Colonic mucosa (tissue), 4 donors: Measurements from ENCODE around the gene C3orf20. TPM values are rescaled to one million over a fixed set of nuclear protein-coding genes. Genes with fewer than 3 reads are reported as not detected.

Source experiments
- DNase-seq: peaks from one replicate; pipeline ENCODE4 v3.0.0-alpha.2; 2020
- H3K27ac ChIP-seq: fragments of 200-600 bp; one replicate; pipeline ENCODE4 v1.8.0; 2021
- H3K27me3 ChIP-seq: fragments of 200-600 bp; one replicate; pipeline ENCODE4 v1.8.0; 2021
- H3K36me3 ChIP-seq: fragments of 200-600 bp; one replicate; pipeline ENCODE4 v1.8.0; 2021
- H3K4me1 ChIP-seq: fragments of 200-600 bp; one replicate; pipeline ENCODE4 v1.8.0; 2021; ENCODE audit warnings: mild to moderate bottlenecking
- H3K4me3 ChIP-seq: fragments of 200-600 bp; one replicate; pipeline ENCODE4 v1.8.0; 2021
- H3K9ac ChIP-seq, 2 donors: one replicate each; pipeline ENCODE4 v1.7.0; 2013; ENCODE audit warnings: control low read depth in 2 of 2, low read depth in 2 of 2, low read length in 2 of 2
- H3K9me3 ChIP-seq: fragments of 200-600 bp; one replicate; pipeline ENCODE4 v1.8.0; 2021
- intact Hi-C: fragments of 100-400 bp; cut with DNase I; formaldehyde crosslinking; loops from one replicate; pipeline ENCODE4 v1.14.1; 2022
- total RNA-seq, 2 donors: library from RNA; stranded (reverse); fragmentation: NEBNext Ultra II Directional in 1 of 2; extraction: Animal tissue kit (Norgen Biotek cat#: 25700) in 1 of 2; gene quantifications; one replicate each; pipeline ENCODE4 v1.2.1, GENCODE V29; 2021
- TF ChIP-seq, protein P1 (sequence below): fragments of 200-600 bp; IDR thresholded peaks from one replicate; pipeline ENCODE4 v1.8.0; 2022; ENCODE audit warnings: antibody characterized with exemption, mild to moderate bottlenecking
- donor health status: healthy.
- donor health status: DM: no; HTN: no; CAD: no.
- donor health status: DM: no; HTN: no; CAD: no.

Gene C3orf20
- total RNA-seq, 2 donors from 2014 or later = 0.08 TPM; not detected in 1

DNA sequence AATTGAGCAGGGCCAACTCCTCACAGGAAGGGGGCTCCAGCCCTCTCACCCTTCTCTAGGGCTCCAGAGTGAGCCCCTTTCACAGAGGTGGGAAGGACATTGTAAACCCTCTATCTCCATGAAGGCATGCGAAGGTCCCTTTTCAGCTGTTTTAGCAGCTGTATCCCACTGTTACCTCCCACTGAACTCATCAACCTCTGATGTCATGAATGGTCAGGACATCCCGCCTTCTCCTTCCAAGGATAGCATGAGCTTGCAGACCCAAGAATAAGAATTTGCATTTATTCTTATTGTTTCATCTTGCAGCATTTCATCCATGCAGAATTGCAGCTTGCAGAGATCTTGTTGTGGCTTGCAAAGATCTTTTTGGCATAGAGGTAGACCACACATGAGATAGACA, 119.5 kb downstream of the C3orf20 start:
- intact Hi-C loops = no loop called here
- H3K4me3 ChIP-seq = no peak overlapping the region
- H3K36me3 ChIP-seq = no peaks in the 10 kb centered on the region
- no peak overlapping the region for H3K27ac ChIP-seq
- no peak overlapping the region for H3K9ac ChIP-seq
- H3K27me3 ChIP-seq = no peaks in the 10 kb centered on the region
- no peaks in the 10 kb centered on the region for H3K9me3 ChIP-seq
- no peak for DNase-seq
- TF ChIP-seq, protein P1, sequence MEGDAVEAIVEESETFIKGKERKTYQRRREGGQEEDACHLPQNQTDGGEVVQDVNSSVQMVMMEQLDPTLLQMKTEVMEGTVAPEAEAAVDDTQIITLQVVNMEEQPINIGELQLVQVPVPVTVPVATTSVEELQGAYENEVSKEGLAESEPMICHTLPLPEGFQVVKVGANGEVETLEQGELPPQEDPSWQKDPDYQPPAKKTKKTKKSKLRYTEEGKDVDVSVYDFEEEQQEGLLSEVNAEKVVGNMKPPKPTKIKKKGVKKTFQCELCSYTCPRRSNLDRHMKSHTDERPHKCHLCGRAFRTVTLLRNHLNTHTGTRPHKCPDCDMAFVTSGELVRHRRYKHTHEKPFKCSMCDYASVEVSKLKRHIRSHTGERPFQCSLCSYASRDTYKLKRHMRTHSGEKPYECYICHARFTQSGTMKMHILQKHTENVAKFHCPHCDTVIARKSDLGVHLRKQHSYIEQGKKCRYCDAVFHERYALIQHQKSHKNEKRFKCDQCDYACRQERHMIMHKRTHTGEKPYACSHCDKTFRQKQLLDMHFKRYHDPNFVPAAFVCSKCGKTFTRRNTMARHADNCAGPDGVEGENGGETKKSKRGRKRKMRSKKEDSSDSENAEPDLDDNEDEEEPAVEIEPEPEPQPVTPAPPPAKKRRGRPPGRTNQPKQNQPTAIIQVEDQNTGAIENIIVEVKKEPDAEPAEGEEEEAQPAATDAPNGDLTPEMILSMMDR = no peak
- H3K4me1 ChIP-seq = no peaks in the 10 kb centered on the region

DNA sequence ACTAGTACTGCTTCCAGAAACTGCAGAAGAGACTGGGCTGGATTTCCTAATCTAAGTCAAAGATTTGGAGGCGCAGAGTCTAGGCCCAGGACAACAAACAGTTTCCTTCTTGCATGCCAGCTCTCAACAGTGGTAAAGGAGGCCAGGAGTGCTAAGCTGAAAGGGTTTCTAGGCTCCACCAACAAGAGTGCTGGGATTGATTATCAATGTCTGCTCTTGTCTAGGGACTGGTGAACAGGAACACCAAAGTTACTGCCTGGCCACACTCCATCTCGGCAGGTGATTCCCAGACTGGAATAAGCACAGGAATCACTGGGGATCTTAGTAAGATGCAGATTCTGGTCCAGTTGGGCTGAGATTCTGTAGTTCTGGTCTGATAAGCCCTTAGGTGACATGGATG, 121.1 kb downstream of the C3orf20 start:
- Histone ChIP-seq H3K9me3 (no peaks in the 10 kb centered on the region), H3K27me3 (no peaks in the 10 kb centered on the region), H3K9ac (no peak overlapping the region), H3K27ac (no peak overlapping the region), H3K4me1 (no peaks in the 10 kb centered on the region), H3K4me3 (no peak overlapping the region), H3K36me3 (no peaks in the 10 kb centered on the region)
- no peak for DNase-seq
- intact Hi-C loops = no loop called here
- TF ChIP-seq, protein P1 = no peak

DNA sequence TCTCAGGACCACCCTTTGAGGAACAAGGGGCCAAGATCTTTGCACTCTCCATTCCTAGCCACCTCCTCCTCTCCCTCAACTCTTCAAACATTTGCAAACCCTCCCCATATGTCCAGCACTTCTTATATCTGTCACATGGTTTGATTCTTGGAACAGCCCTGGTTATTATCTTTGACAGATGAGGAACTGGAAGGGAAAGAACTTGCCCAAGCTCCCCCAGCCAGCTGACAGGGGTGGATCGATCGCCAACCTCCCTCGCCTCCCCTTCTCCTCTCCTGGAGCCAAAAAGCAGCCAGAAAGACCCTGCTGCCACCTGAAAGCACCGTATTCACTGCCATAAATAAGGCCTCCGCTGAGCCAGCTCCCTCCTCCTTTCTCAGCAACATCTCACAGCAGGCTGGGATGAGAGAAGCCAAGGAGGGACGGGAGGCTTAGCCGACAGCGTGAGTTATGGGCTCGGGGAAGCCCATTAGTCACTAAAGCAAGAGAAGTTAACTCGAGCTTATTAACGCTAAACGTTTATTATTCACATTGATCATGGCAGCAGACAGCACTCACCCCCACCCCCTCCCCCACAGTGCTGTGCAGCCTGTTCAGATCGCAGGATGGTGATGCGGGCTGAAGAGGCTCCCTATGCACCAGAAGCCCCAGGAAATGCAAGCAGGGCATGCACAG, 121.6 kb downstream of the C3orf20 start:
- no peak for DNase-seq

DNA sequence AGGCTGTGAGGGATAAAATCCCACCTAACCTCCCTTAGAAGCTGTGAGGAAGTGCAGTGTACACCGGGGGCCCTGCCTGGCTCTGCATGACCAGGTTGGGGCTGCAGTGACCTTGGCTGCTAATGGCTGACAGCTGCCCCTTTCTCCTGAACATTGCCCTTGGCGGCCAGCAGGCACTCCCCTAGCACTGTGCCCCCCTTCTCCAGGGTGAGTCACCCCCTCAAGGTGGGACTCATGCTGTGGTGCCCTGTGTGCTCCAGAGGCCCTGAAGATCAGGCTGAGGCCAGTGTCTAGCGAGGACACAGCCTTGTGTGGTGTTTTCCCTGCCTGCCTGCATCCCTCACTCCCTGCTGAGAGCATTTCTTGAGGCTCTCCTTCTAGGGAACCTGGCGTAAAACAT, 122.8 kb downstream of the C3orf20 start:
- H3K36me3 ChIP-seq = no peaks in the 10 kb centered on the region
- TF ChIP-seq, protein P1 = no peak
- no peaks in the 10 kb centered on the region for H3K27me3 ChIP-seq
- no peak for DNase-seq
- H3K4me1 ChIP-seq = no peaks in the 10 kb centered on the region
- intact Hi-C loops = no loop called here
- H3K4me3 ChIP-seq = no peak overlapping the region
- no peak overlapping the region for H3K27ac ChIP-seq
- no peaks in the 10 kb centered on the region for H3K9me3 ChIP-seq
- no peak overlapping the region for H3K9ac ChIP-seq

More for the DNA sequence above, 121.6 kb downstream of the C3orf20 start:
- H3K36me3 ChIP-seq = no peaks in the 10 kb centered on the region
- TF ChIP-seq, protein P1 = no peak
- intact Hi-C loops = no loop called here
- no peaks in the 10 kb centered on the region for H3K27me3 ChIP-seq
- H3K9ac ChIP-seq = no peak overlapping the region
- H3K27ac ChIP-seq = no peak overlapping the region
- no peaks in the 10 kb centered on the region for H3K9me3 ChIP-seq
- no peaks in the 10 kb centered on the region for H3K4me1 ChIP-seq
- H3K4me3 ChIP-seq = no peak overlapping the region

DNA sequence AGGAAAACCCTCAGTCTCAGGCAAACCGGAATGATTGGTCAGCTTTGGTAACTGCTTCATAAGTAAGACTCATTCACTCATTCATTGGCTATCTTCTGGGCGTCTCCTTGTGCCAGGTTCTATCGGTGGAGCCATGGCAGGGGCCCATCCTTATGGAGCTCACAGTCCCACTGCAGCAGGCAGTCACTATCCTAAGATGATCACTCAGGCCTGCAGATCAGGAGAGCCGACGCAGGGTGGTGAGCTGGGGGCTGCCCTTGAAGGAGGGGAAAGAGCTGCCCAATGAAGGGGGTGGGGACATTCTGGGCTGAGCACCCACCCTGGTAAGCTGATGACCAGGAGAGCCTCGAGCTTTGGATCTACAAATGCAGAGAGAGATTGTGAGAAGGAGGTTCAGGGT, 123.3 kb downstream of the C3orf20 start:
- TF ChIP-seq, protein P1 = no peak
- Histone ChIP-seq H3K4me3 (no peak overlapping the region), H3K27me3 (no peaks in the 10 kb centered on the region), H3K27ac (no peak overlapping the region), H3K9me3 (no peaks in the 10 kb centered on the region), H3K9ac (no peak overlapping the region), H3K4me1 (no peaks in the 10 kb centered on the region), H3K36me3 (no peaks in the 10 kb centered on the region)
- no peak for DNase-seq
- intact Hi-C loops = no loop called here
